ENCODE results near the gene XCL1.

XCL1 gene

DNA sequence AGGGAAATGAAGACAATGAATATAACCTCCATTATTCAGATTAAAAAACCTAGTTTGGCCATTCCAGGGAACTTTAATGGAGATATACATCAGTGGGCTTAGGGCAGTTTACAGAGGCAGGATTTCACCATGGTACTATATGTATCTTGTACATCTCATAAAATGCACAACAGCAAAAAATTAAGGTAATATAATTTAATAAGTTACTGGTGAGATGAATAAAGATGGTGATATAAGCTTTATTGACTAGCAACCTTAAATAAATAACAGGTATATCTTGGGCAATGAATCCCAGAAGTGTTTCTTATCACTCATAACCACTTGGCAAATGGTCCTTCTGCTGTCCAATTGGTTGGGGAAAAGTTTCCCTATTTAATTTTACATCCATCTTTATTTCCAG is 29.0 kb downstream of the XCL1 start:
- DNase-seq (ENCODE audit: low spot score), result no peak

DNA sequence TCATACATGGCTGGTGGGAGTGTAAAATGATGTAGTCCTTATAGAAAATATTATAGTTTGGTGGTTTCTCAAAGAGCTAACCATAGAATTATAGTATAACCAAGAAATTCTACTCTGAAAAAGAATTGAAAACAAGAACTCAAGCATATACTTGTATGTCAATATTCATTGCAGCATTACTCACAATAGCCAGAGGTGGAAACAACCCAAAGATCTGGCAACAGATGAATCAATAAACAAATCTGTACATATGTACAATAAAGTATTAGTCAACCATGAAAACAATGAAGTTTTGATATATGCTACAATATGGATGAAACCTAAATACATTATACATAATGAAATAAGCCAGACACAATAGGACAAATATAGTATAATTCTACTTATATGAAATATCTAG is 29.7 kb downstream of the XCL1 start:
- DNase-seq (ENCODE audit: low spot score), result no peak

DNA sequence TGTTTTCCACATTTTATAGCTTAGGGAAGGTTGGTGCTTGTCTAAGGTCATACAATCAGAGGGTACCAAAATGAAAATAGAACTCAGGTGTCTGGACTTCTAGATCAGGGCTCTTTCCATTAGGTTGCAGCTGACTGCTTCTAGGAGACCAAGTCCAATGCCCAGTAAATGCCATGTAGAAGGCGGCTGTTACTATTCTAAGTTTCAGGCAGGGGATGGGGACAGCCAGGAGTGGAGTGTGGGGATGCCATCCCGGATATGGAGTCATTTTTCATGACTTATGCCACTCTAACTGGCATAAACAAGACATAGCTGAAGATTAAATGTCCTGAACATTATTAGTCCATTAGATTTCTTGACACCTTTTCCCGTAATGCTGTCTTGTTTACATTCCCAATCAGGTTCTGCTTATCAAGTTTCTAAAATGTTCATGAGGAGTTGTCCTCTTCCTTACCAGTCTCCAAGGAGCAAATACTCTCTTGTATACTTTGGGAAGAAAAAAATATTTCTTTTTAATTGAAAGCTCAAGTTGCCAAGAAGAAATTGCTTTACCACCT is 31.5 kb downstream of the XCL1 start:
- no peak for DNase-seq (ENCODE audit: low spot score)

DNA sequence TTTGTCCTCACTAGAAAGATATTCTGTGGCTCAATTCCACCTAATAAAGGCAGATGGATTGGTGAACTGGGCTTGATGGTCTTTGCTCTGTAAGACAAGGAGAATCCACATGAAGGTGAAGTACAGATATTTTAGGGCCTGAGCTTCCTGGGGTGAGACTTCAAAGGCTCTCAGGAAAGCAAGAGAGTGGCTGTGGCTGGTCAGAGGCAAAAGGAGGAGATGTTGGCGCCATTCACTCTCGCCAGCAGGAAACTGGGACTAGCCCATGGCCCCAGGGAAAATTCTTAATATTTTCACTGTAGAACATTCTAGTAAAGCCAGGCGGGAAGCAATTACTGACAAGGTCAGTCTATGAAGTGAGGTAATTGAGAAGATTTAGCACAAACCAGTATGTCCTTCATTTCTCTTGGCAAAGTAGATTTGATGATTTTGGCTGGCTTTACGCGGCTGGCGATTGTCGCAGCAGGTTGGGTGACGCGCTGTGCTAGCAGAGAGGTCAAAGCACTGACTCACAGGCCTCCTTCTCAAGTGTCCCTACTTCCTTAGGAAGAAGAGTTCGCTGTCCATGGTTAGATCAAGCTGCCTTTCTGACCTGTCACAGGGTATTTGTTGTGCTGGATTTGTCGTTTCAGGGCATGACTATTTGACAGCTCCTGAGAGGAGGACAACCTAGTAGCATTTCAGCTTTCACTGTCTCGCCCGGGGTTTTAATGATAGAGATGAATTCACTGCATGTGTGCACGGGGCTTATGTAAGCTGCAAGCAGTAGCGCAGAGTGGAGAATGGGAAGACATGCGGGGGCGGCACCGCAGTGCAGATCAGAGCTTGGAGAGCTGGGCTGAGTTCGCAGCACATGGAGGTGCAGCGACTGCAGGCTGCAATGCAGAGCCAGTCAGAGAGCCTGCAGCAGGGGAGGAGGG is 32.7 kb downstream of the XCL1 start:
- peak; percentile 55 for DNase-seq (ENCODE audit: low spot score)

DNA sequence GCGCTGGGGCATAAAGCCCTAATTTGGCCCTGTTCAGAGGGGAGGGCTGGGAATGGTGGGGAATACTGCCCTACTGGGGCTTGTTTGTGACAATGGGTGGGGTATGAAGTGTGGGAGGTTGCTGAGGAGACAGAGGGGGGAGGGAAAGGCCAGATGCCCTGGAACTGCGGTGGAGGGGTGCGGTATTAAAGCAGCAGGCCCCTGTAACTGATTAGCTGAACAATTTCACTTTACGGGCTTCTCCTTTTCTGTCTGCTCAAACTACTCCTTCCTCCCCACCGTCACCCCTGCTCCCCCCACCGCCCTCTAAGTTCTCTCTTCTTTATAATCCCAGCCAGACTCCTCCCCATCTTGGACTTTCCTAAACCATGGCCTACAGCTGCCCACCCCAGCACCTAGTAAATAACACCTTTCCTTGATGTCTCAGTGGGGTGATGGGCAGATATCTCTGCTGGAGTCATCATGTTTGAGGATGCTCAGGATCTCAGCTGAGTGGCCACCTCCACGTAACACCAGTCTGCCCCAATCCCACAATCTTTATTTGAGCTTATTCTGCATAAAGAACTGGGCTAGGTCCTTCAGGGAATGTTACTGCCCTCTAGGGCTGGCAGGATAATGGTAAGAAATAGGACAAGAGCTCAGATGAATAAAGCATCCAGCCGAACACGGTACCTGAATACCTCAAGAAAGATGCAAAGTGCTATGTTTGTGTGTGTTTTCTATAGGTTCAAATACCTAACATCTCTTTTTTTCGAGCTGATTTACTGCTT is 33.5 kb downstream of the XCL1 start:
- DNase-seq (ENCODE audit: low spot score), result no peak

DNA sequence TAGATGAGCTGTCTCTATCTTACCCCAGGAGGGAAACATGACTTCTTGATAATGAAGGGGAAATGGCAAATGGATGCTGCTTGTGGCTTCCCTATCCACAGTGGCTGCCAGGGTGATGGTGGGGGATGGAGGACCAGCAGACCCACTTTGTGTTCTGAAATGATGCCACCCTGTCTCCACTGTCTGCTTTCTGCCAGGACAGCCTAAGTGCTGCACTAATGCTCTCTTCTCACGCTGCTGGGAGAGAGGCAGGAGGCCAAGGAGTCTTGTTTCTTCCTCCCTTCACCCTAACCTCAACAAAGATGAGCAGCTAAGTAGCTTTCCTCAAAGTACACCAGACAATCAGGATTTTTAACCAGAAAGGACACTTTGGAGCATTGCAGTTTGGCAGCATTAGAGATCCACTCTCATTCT is 36.6 kb downstream of the XCL1 start:
- DNase-seq (ENCODE audit: low spot score), result peak; percentile 15

DNA sequence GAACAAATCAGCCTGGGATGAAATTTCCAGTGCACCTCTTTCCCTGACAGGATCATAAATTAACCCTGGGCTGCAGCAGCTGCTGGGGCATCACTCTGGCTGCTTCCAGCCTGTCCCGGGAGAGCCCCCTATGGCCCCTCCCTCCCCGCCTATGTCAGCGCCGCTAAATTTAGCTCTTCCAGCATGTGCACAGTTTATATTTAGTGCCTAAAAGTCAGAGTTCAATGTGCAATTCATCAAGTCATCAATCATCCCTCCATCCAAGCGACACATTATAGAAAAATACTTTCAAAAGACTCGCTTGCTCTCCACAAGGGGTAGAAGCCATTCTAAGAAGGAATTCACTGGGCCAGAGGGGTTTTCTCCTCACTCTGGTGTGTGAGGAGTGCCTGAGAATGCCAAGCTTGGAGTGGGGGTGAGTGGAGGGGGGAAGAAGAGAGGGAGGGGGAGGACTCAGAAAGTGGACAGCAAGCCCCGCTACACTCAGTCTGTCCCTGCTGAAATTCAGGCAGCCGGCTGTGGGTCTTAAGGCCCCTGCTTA is 37.4 kb downstream of the XCL1 start:
- no peak for DNase-seq (ENCODE audit: low spot score)

DNA sequence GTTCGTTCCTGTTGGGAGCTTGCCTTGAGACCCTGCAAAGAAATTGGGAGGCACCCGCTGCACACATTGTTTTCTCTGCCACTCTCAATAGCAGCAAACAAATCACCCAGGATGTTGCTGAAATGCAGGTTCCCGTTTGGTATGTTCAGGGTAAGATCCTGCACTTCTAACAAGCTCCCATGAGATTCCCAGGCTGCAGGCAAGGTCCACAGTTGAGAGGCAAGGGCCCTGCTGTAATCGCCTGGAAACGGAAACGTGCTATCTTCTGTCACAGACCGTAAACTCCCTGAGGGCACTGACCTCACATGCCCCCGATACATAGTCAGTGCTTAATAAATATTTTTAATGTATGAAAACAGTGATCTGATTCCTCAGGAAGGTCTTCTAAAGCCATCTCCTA is 37.8 kb downstream of the XCL1 start:
- DNase-seq (ENCODE audit: low spot score), result no peak

DNA sequence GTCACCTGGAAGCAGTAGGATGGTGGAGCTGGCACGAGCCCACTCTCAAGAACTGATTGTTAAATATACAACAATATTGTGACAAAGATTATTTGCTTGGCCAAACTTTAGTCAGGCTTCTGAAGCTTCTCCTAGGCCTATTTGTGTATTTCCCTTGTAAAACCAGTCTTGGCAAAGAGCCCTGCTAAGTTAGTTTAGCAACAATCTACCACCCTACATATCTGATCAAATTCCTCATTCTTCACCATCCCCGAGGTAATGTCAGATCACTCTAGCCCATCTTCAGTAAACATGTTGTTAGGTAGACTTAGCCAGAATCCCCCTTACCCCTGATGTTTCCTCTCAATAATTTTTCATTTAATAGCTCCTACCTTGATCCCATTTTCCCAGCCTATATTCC is 39.6 kb downstream of the XCL1 start:
- DNase-seq (ENCODE audit: low spot score), result no peak

DNA sequence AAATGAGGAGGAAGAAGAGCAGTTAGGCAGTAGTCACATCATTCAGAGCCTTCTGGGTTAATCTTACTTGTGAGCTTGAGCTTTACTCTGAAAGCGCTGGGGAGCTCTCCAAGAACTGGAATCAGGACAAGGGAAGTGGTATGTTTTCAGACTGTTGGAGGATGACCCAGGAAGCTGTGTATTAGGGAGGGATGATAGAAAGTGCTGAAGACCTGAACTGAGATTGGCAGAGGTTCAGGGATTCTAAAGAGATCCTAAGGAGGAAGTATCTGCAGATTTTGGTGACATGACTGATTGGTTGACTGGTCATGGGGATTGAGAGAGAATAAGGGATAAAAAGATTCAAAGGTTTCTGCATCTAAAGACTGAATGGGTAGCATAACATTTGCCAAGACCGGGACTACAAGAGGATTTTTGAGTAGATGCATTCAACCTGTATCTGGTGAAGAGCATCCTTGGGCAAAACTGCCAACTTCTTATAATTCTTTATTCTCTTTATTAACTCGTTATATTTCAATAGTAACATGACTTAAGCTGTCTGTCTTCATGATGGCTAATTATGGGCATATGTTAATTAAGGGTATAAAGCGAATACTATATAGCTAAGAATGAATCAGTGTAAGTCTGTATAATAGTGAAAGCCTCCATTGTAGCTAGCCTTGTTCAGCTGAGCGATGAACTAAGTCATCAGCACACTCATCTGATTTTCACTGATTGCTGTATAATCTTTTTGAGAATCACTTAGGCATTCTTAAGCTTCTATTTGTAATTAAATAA is 41.8 kb downstream of the XCL1 start:
- peak; percentile 45 for DNase-seq (ENCODE audit: low spot score)

DNA sequence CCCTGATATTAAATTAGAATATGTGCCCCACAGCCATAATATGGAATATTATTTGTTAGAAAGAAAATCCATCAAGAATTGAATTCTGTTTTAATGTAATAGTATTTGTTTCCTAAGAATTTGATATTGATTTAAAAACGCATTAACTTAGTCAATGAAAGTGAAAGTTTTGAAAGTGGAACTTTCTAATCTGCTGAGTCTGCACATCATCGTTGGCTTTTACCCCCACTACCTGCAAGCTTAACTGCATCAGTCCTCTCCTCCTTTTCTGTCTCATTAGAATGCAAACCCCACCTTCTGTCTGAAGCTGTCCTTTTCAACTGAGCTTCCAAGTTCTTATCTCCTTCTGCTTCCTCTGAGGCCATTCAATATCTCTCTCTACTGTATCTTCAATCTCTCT is 42.5 kb downstream of the XCL1 start:
- no peak for DNase-seq (ENCODE audit: low spot score)

DNA sequence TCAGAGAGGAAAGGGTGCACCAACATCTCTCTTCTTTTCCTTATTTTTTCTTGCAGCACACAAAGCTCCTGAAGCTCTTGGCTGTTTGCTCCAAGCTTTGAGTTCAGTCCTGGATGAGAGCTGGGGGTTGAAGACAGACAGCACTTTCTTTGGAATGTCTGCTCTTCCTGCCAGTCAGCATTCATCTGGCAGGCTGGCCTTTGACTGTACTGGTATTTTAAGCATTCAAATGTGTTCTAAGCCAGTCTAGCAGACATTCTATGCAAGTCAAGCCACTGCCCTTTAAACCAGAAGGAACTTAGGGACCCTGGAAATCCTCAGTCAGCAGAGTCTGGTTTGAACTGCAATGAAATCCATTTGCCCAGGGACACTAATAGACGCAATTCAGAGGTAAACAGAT is 45.0 kb downstream of the XCL1 start:
- DNase-seq (ENCODE audit: low spot score), result no peak

DNA sequence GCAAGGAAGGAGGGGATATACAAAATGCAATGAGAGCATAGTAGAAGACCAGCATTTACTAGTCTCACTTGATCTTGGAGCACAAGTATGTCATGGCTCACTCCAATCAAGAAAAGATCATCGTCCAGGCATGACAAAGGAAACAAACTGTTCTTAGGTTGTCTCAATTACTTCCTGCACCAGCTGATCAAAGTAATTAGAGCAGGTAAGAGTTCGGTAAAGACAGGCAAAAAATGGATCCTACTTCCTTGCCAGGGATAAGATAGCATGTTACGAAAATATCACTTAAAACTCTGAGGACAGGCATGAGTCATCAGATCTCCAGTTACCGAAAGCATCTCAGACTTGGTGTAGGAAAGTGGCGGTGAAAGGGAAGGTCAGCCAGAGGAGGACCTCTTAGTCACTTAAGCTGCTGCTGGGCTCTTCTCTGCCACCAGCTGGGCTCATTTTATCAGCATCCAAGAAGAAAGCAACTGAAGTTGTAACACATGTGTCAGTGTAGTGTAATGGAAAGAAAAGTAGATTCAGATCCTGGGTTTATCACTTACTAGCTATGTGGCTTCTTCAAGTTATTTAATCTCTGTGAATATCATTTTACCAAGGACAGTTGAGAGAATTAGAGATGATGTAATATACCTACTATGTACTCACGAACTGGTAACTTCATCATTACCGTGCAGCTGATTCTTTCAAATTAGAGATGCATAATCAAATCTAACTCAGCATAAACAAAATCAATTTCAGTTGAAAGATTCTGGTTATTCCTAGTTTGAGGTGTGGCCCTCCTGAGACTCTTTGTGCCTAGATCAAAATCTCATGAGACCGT is 46.8 kb downstream of the XCL1 start:
- DNase-seq (ENCODE audit: low spot score), result no peak

DNA sequence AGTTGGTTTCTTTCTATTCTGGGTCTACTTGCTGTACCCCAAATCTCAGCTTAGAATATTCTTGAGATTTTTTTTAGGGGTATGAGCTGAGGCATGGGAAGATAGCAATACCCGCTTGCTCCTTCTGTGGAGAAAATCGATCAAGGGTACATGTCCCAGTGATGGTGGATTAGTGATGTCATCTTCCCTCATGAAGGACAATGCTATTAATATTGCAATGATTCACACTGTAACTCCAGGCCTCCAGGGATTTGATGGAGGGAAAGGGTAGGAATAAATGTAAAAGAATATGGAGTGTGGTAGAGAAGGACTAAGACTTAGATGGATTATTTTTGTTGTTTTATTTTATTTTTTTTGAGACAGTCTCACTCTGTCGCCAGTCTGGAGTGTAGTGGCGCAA is 47.4 kb downstream of the XCL1 start:
- no peak for DNase-seq (ENCODE audit: low spot score)

DNA sequence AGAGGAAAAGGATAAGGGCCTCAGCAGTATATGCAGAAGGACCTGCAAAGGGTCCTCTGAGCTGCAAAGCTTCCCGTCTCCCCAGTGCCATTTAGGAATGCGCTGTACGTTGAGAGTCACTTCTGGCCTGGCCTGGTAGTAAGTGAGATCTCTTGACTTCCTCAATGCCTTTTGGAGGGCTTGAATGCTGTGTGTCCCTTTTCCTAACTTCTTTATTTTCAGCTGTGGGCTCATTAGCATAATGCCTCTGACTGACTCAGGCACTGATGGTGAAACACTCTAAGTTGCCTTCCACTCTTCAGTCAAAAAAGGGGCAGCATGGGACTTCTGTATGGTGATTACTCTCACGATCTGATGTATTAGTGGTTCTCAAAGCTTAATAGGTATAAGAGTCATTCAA is 49.9 kb downstream of the XCL1 start:
- no peak for DNase-seq (ENCODE audit: low spot score)

DNA sequence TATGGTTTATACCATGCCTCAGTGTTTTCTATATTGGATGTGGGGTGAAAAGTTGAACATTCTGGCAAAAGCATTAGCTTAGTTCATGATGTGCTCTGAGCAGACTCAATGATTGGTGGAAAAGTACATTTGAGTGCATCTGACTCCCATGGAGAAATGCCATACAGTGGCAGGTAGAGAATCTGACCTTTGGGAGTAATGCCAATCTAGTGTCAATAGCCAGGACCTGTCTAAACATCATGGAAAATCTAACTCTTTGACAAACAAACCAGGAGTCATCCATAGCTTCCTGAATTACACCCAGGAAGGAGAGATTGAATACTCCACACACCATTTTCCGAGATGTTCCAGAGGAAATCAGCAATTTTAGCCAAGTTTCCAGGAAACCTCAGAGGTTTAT is 51.0 kb downstream of the XCL1 start:
- DNase-seq (ENCODE audit: low spot score), result no peak

DNA sequence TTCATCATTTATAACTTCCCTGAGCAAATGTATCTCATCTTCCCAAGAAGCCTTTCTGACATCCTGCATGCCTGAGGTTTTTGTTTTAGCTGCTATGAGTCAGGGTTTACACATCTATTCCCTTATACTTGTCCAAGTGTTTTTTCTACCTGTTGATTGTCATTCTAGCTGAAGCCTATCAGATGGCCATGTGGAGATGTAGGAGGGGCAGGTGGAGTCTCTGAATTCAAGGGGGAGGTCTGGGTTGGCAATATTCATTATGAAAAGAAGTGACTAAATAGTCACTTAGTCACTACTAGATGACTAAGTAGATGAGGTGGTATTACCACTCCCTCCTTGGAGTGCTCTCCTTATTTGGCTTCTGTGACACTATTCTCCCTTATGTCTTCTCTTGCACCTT is 52.4 kb downstream of the XCL1 start:
- no peak for DNase-seq (ENCODE audit: low spot score)

DNA sequence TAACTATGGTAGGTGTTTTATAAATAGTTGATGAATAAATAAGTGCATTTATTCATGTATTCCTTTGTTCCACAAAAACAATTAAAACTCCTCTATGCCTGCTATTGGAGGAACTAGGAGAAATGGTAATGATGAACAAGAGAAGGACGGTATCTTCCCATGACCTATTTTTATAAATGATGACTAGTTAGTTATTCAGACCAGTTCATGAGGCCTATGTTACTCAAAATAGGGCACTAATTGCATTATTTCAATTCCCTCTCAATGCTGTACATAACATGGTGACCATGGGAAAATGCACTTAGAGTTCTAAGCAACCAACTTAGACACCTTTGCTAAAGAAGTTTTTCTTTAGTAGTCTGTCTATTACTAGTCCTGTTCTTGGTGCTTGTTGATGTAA is 53.1 kb downstream of the XCL1 start:
- DNase-seq (ENCODE audit: low spot score), result no peak
